GM12874 (cell line): ENCODE measurements around the gene ZNF697.

Experiments
- CTCF ChIP-seq: IDR thresholded peaks from 2 replicates; pipeline ENCODE4 v1.5.1; 2011; ENCODE audit warnings: low read depth, mild to moderate bottlenecking, control low read depth, low read length, moderate library complexity; ENCODE audit not compliant: insufficient read depth

Gene ZNF697

GRCh38 chr1:119651641-119652040 is 3.6 kb upstream of the ZNF697 start:
- no peak for TF ChIP-seq CTCF

GRCh38 chr1:119651133-119651532 is 3.1 kb upstream of the ZNF697 start:
- TF ChIP-seq CTCF: no peak

- no peak for TF ChIP-seq CTCF
Measured at GRCh38 chr1:119648620-119649004, 546 bp upstream of the ZNF697 start.

- no peak; the same call in 1 of the 2 replicates for TF ChIP-seq CTCF
Measured at GRCh38 chr1:119647228-119647733, 785 bp downstream of the ZNF697 start.

- no peak for TF ChIP-seq CTCF
Measured at GRCh38 chr1:119646521-119647227, 1.4 kb downstream of the ZNF697 start.

GRCh38 chr1:119639109-119639508 is 9.0 kb downstream of the ZNF697 start:
- TF ChIP-seq CTCF: no peak

- no peak for TF ChIP-seq CTCF
Measured at GRCh38 chr1:119637710-119638109, 10.4 kb downstream of the ZNF697 start.
